Measurements from ENCODE around the gene TMEM150B.

Gene TMEM150B

DNA sequence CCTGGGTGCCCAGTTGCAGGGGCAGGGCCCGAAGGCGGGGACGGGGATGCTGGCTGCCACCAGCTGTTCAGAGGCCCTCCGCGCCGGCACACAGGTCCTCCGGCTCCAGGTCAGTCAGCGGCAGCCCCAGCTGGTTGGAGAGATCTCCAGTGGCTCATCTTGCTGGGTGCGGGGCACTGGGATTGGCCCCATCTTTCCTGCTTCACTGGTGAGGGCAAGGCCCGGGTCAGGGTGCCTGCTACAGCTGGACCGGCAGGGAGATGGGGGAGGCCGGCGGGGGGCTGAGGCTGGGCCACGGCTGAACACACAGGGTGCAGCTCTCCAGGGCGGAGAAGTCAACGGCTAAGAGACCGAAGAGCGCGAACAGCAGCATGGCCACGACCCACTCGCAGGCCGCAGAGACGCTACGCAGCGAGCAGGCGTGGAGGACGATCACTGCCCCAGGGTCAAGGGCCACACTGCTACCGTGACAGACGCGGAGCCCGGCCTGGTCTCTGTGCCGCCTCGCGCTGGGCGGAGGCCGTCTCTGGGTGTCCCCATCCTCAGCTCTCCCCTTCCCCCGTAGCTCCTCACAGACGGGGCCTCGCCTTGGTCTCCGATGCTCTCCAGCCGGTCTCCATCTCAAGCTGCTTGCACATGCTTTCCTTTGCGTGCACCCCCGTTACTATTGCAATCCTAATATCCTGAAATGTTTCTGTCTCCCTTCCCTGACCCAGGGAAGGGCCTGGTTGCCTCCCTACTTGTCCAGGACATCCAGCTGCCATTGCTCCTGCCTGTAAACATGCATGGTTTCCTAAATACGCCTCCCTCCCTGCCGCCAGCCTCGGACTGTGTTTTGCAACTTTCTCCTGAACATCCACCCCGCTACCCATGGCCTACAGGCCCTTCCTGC, 12.3 kb downstream of the TMEM150B start:
- Histone ChIP-seq H3K9me3 (ENCODE audit: severe bottlenecking) (no peaks in the 10 kb centered on the region), H3K36me3 (peaks cover 12% of the 10 kb centered on the region), H3K4me3 (ENCODE audit: low read depth, low read length) (no peak overlapping the region), H3K27ac (no peak overlapping the region), H3K27me3 (ENCODE audit: insufficient read depth, low read depth, severe bottlenecking) (no peaks in the 10 kb centered on the region)
- TF ChIP-seq CTCF (IDR thresholded peaks at IDR 0.05; ENCODE audit: low read depth, low read length), result no peak
- no peak for DNase-seq

GRCh38 chr19:55311797-55312196, 13.3 kb downstream of the TMEM150B start:
- Histone ChIP-seq H3K27me3 (ENCODE audit: insufficient read depth, low read depth, severe bottlenecking) (no peaks in the 10 kb centered on the region), H3K27ac (no peak overlapping the region), H3K9me3 (ENCODE audit: severe bottlenecking) (no peaks in the 10 kb centered on the region), H3K4me3 (ENCODE audit: low read depth, low read length) (no peak overlapping the region), H3K36me3 (peaks cover 17% of the 10 kb centered on the region)
- no peak for TF ChIP-seq CTCF (IDR thresholded peaks at IDR 0.05; ENCODE audit: low read depth, low read length)
- DNase-seq, result no peak

- Histone ChIP-seq H3K4me3 (ENCODE audit: low read depth, low read length) (no peak overlapping the region), H3K27ac (no peak overlapping the region), H3K9me3 (ENCODE audit: severe bottlenecking) (no peaks in the 10 kb centered on the region), H3K36me3 (peaks cover 21% of the 10 kb centered on the region), H3K27me3 (ENCODE audit: insufficient read depth, low read depth, severe bottlenecking) (no peaks in the 10 kb centered on the region)
- TF ChIP-seq CTCF (IDR thresholded peaks at IDR 0.05; ENCODE audit: low read depth, low read length), result no peak
- DNase-seq, result no peak
These were observed 13.7 kb downstream of the TMEM150B start for GRCh38 chr19:55311397-55311796.

DNA sequence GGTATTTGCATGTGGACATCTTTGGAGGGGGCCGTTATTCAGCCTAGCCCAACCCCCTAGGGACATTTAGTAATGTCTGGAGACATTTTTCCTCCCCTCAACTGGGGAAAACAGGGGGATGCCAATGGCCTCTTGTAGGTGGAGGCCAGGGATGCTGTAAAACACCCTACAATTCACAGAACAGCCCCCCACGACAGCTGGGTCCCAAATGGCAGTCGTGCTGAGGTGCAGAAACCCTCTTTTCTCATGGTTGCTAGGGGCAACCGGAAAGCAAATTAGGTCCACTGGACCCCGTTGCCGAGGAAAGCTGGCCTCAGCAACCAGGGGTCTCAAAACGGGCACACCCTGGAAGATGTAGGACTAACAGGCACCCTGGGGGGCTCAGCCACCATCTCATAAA, 14.6 kb downstream of the TMEM150B start:
- H3K4me3 ChIP-seq (ENCODE audit: low read depth, low read length), result no peak overlapping the region
- TF ChIP-seq CTCF (IDR thresholded peaks at IDR 0.05; ENCODE audit: low read depth, low read length), result no peak
- H3K27ac ChIP-seq, result no peak overlapping the region
- H3K27me3 ChIP-seq (ENCODE audit: insufficient read depth, low read depth, severe bottlenecking), result no peaks in the 10 kb centered on the region
- no peak for DNase-seq
- H3K9me3 ChIP-seq (ENCODE audit: severe bottlenecking), result no peaks in the 10 kb centered on the region
- peaks cover 30% of the 10 kb centered on the region for H3K36me3 ChIP-seq

DNA sequence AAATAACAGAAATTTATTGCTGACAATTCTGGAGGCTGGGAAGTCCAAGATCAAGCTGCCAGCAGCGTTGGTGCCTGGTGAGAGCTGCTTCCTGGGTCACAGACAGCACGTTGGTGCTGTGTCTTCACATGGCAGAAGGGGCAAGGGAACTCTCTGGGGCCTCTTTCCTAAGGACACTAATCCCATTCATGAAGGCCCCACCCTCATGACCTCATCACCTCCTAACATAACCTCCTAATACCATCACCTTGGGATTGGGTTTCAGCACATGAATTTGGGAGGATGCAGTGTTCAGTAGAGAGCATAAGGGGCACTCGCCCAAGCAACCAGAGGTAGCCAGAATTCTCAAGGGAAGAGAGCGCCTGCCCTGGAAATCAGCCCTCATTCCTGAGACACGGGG, 15.7 kb downstream of the TMEM150B start:
- Histone ChIP-seq H3K4me3 (ENCODE audit: low read depth, low read length) (no peak overlapping the region), H3K36me3 (peaks cover 38% of the 10 kb centered on the region), H3K27me3 (ENCODE audit: insufficient read depth, low read depth, severe bottlenecking) (no peaks in the 10 kb centered on the region), H3K9me3 (ENCODE audit: severe bottlenecking) (no peaks in the 10 kb centered on the region), H3K27ac (no peak overlapping the region)
- TF ChIP-seq CTCF (IDR thresholded peaks at IDR 0.05; ENCODE audit: low read depth, low read length), result no peak
- no peak for DNase-seq

- Histone ChIP-seq H3K9me3 (ENCODE audit: severe bottlenecking) (no peaks in the 10 kb centered on the region), H3K27ac (no peak overlapping the region), H3K27me3 (ENCODE audit: insufficient read depth, low read depth, severe bottlenecking) (no peaks in the 10 kb centered on the region), H3K36me3 (peaks cover 48% of the 10 kb centered on the region), H3K4me3 (ENCODE audit: low read depth, low read length) (no peak overlapping the region)
- no peak for DNase-seq
- no peak for TF ChIP-seq CTCF (IDR thresholded peaks at IDR 0.05; ENCODE audit: low read depth, low read length)
These were observed 16.9 kb downstream of the TMEM150B start for GRCh38 chr19:55308281-55308680.
